ENCODE results near the gene SLC4A4. TPM values are rescaled to one million over a fixed set of nuclear protein-coding genes. Genes with fewer than 3 reads are reported as not detected.

Gene SLC4A4
- total RNA-seq, 1 experiment from 2014 or later: 0.92 TPM

DNA sequence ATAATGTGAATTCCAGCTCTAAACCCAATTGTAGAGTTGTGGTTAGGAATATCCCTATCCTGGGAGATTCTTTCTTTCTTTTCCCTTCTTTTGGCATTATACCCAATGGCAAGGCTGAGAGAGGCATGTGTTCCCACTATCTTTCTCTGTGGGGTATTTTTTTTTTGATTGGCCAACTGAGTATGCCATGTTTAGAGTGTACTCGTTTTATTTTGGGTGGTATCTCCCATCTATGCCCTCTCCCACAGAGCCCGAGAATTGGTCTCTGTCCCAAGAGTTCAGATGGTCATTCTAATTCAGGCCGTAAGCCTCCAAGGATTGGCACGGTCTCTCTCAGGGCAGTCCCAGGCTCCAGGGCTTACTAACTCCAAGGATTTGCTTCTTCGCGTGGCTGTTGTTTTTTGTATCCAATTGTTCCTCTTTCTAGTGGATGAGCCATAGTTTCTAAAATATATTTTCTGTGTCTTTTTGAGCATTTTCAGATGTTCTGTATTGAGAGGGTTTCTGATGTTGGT is 198.8 kb downstream of the SLC4A4 start:
- no peak overlapping the region for H2AK5ac ChIP-seq (ENCODE audit: insufficient read length, low read length)
- H3K23me2 ChIP-seq (ENCODE audit: insufficient read length, low read depth, low read length, poor library complexity, severe bottlenecking): no peaks in the 10 kb centered on the region
- no peak overlapping the region for H3K4me2 ChIP-seq (ENCODE audit: insufficient read depth, insufficient read length, low read length)
- H3K79me2 ChIP-seq (ENCODE audit: insufficient read depth, low read length): no peaks in the 10 kb centered on the region
- no peak overlapping the region for H4K8ac ChIP-seq (replicated peaks; ENCODE audit: insufficient read length, low read depth, low read length)
- H2BK20ac ChIP-seq (ENCODE audit: low read depth, low read length, poor library complexity, severe bottlenecking): no peak overlapping the region
- no peak overlapping the region for H2BK12ac ChIP-seq (ENCODE audit: insufficient read length, low read depth, low read length)
- H3K4me3 Mint-ChIP-seq: no peak overlapping the region
- H4K91ac ChIP-seq (ENCODE audit: insufficient read length, low read depth, low read length): no peak overlapping the region
- H3T11ph ChIP-seq (ENCODE audit: low read length): no peak overlapping the region
- no peak overlapping the region for H2AFZ ChIP-seq (ENCODE audit: low read length)
- no peaks in the 10 kb centered on the region for H3K36me3 Mint-ChIP-seq (ENCODE audit: insufficient read depth in 1 of 3, low read depth in 3 of 3)
- no peak overlapping the region for H3K27ac ChIP-seq (ENCODE audit: insufficient read length, low read depth, low read length)
- no peaks in the 10 kb centered on the region for H4K20me1 ChIP-seq (ENCODE audit: control insufficient read depth, insufficient read depth, insufficient read length)
- H3K56ac ChIP-seq (ENCODE audit: insufficient read length, low read depth, low read length): no peak overlapping the region
- H3K4ac ChIP-seq (ENCODE audit: low read depth, low read length): no peak overlapping the region
- H3K27ac Mint-ChIP-seq: no peak overlapping the region
- H3K9ac ChIP-seq (ENCODE audit: extremely low read depth, insufficient read length, low read length): no peak overlapping the region
- no peaks in the 10 kb centered on the region for H3K9me3 ChIP-seq (ENCODE audit: control insufficient read depth, low read depth, low read length)
- H2BK5ac ChIP-seq (ENCODE audit: insufficient read length, low read length): no peak overlapping the region
- no CpG with 5 or more reads among the region's 6 CpGs for WGBS (ENCODE audit: extremely low coverage, insufficient read length, low lambda C conversion rate)
- H3K4me1 Mint-ChIP-seq: peaks cover 4 to 6% of the 10 kb centered on the region in 2 experiments; a peak in 3 of 4 replicates
- DNase-seq: no peak
- no peaks in the 10 kb centered on the region; the same call in 1 of the 2 replicates for H3K4me1 ChIP-seq (ENCODE audit: insufficient read depth, low read length)
- no peaks in the 10 kb centered on the region for H3K9me3 Mint-ChIP-seq
- H4K5ac ChIP-seq (ENCODE audit: insufficient read length, low read depth, low read length): no peak overlapping the region
- no peak overlapping the region for H2BK120ac ChIP-seq (ENCODE audit: low read depth, low read length, poor library complexity, severe bottlenecking)
- no peak overlapping the region for H3K23ac ChIP-seq (ENCODE audit: insufficient read length, low read depth, low read length)
- TF ChIP-seq, protein P1, sequence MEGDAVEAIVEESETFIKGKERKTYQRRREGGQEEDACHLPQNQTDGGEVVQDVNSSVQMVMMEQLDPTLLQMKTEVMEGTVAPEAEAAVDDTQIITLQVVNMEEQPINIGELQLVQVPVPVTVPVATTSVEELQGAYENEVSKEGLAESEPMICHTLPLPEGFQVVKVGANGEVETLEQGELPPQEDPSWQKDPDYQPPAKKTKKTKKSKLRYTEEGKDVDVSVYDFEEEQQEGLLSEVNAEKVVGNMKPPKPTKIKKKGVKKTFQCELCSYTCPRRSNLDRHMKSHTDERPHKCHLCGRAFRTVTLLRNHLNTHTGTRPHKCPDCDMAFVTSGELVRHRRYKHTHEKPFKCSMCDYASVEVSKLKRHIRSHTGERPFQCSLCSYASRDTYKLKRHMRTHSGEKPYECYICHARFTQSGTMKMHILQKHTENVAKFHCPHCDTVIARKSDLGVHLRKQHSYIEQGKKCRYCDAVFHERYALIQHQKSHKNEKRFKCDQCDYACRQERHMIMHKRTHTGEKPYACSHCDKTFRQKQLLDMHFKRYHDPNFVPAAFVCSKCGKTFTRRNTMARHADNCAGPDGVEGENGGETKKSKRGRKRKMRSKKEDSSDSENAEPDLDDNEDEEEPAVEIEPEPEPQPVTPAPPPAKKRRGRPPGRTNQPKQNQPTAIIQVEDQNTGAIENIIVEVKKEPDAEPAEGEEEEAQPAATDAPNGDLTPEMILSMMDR (conservative IDR thresholded peaks at IDR 0.05): no peak
- H3K27me3 ChIP-seq (ENCODE audit: insufficient read depth, low read length): no peaks in the 10 kb centered on the region
- no peaks in the 10 kb centered on the region for H3K27me3 Mint-ChIP-seq (ENCODE audit: low read depth)
- H3K79me1 ChIP-seq (ENCODE audit: insufficient read depth, low read depth, low read length, poor library complexity, severe bottlenecking): no peaks in the 10 kb centered on the region
- H2BK15ac ChIP-seq (ENCODE audit: low read depth, low read length): no peak overlapping the region
- no peak overlapping the region for H3K18ac ChIP-seq (ENCODE audit: insufficient read length, low read depth, low read length)
- H3K14ac ChIP-seq (ENCODE audit: insufficient read depth, low read length): no peak overlapping the region

Measured in H9 (cell line).